HG03378 (cell line): ENCODE results near the gene BANF2.

ENCODE experiments used
- ATAC-seq: cut with Tn5 transposase; IDR thresholded peaks from one replicate; pipeline ENCODE4 v1.9.1; 2021; ENCODE audit warnings: mild to moderate bottlenecking, moderate library complexity; ENCODE audit not compliant: unreplicated experiment

BANF2 gene

DNA sequence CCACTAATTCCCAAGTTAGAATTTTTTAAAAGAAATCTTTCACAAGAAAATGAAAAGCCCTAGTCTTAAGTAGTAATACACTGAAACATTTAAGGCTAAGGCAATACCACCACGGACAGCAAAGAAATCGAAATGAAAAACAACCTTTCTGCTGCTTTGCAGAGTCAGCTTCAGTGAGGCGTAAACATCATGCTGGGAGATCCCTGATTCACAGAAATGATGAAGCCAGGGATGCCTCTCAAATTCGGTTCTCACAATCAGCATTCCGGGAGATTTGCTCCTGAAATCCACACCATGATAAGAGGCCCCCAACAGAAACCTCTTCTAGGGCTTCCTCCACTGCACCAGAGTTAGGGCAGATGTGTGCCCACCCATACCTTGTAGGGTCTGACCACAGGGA, 36.3 kb upstream of the BANF2 start:
- no peak for ATAC-seq

GRCh38 chr20:17664025-17664633, 35.6 kb upstream of the BANF2 start:
- no peak for ATAC-seq

GRCh38 chr20:17665756-17666155, 34.0 kb upstream of the BANF2 start:
- ATAC-seq: no peak

DNA sequence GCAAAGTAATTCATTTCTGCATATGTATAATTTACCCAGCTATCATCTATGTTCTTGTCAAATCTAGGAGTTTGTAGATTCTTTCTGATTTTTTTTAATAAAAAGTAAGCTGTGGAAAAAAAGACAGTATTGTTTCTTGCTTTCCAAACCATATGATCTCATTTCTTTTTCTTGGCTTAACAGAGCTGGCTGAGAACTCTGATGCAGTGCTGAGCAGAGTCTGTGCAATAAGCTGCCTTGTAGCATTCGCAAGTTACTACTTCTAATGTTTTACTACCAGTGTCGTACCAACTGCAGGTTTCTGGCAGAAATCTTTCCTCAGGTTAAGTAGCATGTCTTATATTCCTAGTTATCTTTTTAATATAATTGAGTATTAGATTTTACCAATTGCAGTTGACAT, 33.3 kb upstream of the BANF2 start:
- no peak for ATAC-seq

- no peak for ATAC-seq
These were observed 32.3 kb upstream of the BANF2 start for GRCh38 chr20:17667445-17667844.

DNA sequence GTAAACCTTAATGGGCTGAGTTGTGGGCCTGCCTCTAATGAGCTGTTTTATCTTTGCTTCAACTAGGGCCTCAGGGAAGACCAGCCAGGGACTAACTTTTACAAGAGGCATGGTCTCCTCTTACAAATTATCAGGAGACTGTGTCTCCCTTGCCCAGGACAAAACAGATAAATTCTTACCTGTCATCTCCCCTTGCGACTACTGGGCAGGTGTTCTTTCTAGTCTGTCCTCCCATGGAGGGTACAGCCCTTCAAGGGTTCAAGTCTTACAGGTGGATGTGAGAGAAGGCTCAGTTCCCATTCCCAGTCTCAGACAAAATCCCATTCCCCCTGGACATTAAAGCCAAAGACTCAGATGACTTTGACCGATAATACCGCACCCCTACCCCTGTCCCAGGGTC, 31.3 kb upstream of the BANF2 start:
- ATAC-seq: no peak

DNA sequence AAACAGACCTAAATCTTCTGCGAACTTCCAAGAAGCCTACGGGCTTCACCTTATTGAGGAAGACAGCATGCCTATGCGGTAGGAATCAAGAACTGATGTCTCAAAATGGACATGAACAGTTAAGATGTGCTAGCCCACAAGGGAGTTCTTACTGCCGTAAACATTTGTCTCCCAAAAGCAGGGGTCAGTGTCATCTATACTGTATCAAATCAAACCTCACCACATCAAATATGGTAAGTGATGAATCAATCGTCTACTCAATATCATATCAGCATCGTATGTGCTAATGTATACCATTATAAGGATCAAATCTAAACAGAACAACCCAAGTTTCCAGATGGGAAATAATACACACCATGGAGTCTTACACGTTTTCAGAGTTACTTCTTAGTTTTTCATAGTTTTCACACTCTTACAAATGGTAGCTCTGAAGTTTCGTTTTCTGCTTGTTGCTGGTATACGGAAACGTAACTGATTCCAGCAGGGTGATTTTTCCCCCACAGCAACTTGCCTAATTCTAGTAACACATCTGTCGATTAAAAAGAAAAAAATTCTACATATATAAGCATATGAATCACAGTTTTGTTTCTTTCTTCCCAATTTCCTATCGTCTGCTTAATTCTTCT, 30.3 kb upstream of the BANF2 start:
- no peak for ATAC-seq

DNA sequence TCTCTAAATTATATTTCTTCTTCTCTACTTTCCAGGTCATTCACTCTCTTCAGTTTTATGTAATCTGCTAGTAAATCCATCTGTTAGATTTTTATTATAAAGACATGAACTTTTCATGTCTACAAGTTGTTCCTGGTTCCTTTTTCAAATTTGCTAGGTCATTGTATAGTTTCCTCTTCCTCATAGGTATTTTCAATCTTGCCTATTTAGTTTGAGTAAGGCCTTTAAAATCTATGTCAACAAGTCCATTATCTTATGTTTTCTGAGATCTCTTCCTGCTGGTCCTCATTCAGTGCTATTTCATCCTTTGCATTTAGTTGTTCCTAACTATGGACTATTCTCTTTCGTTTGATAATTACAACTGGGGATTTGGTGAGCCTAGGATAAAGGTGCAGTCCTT, 28.8 kb upstream of the BANF2 start:
- no peak for ATAC-seq

DNA sequence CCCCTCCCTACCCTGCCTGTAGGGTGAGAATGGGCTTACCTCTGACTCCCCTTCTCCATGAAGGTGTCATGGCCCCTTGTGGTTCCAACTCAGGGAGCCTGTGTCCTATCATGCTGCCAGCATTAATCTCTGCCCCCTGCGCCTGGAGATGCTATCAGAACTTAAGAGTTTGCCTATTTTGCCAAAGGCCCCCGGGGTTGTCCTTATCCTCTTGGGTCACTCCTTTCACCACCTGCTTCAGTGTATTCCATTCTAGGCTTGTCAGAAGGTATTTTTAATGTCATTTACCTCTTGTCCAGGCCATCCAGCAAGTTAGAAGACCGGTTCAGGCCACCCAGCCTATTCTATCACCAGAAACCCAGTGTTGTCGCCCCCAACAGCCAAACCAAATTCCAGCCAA, 28.2 kb upstream of the BANF2 start:
- no peak for ATAC-seq

GRCh38 chr20:17673084-17673483, 26.7 kb upstream of the BANF2 start:
- no peak for ATAC-seq

GRCh38 chr20:17674722-17675518, 24.8 kb upstream of the BANF2 start:
- ATAC-seq: no peak

GRCh38 chr20:17675519-17676377, 24.0 kb upstream of the BANF2 start:
- ATAC-seq: no peak

- ATAC-seq: no peak
These were observed 23.4 kb upstream of the BANF2 start for GRCh38 chr20:17676378-17676759.

GRCh38 chr20:17676942-17677341, 22.8 kb upstream of the BANF2 start:
- ATAC-seq: no peak

- no peak for ATAC-seq
These were observed 21.5 kb upstream of the BANF2 start for GRCh38 chr20:17678295-17678694.

GRCh38 chr20:17678886-17679285, 20.9 kb upstream of the BANF2 start:
- no peak for ATAC-seq

DNA sequence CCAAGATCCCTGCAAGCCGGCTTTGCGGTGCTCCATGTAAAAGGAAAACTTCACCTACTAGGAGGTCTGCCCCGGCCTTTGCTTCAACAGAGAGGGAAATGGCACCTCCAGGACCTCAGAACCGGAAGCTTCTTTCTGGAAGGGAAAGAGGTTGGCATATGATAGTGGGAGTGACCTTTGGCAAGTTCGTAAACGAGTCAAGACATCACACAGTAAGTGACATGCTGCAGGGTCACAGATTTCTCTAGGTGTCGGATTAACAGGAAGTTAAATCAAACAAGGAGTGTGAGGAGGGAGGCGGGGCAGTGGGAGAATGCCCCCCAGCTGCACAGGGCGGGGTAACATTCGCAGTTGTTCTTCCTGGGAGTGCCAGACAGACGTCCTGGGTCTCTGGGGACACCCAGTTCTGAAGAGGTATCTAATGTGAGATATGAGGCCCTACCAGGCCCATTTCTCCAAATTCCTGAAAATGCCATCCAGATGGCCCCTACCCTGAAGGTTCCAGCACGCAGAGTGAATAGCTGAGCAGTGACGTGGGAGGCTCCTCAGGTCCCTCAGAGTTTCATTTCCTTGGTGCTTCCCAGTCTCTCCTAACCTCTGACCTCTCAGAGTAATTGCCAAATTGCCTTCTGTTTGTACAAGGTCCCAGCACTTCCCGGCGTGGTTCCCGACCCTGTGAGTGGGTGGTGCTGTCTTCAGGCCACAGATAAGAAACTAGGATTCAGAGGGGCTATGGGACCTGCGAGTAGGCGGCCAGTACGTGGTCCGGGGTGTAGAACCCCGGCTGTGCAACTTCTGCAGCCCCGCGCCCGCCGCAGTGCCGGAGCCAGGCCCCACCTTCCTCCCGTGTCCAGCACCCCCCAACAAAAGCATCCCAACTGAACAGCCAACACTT, 19.6 kb upstream of the BANF2 start:
- no peak for ATAC-seq

GRCh38 chr20:17680836-17681725, 18.7 kb upstream of the BANF2 start:
- no peak for ATAC-seq

DNA sequence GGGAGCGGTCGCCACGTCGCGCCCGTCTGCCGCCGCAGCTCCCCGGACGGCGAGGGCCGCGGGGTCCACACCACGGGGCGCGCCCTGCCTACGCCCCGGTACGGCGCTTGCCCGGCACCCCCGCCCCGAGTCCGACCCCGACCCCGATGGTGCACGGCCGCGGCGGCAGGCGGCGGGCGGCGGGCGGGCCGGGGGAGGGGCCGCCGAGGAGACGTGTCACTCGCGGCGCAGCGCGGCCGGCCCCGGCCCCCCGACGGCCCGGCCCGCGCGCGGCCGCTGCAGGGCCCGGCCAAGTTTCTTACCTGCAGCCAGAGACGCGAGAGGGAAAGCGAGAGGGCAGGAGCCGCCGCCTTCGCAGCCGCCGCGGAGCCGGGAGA, 18.1 kb upstream of the BANF2 start:
- no peak for ATAC-seq
